GM21526 (cell line): ENCODE results near the gene OLAH.

Experiments
- ATAC-seq: cut with Tn5 transposase; IDR thresholded peaks from one replicate; pipeline ENCODE4 v1.9.1; 2021; ENCODE audit warnings: moderate library complexity; ENCODE audit not compliant: unreplicated experiment, low FRiP score

OLAH gene

DNA sequence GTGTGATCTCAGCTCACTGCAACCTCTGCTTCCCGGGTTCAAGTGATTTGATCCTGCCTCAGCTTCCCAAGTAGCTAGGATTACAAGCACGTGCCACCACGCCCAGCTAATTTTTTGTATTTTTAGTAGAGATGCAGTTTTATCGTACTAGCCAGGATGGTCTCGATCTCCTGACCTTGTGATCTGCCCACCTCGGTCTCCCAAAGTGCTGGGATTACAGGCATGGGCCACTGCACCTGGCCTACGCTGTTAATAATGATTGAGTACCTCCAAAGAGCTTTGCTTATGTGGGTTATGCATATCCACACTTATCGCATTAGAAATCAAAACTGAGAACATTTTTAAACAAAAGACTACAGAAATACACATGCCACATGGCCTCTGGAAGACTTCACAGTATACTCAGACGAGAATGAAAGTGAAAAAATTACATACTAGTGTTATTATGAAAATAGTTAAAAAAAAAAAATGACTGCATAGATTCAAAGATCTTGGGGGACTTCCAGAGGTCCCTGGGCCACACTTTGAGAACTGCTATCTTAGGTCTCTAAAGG, 78.8 kb downstream of the OLAH start:
- peak; percentile 84 for ATAC-seq
